Measurements from ENCODE around the gene LRRC4C.

LRRC4C gene

GRCh38 chr11:40287916-40288803, 1171.3 kb downstream of the LRRC4C start:
- no peak overlapping the region for H3K4me3 ChIP-seq (ENCODE audit: low read depth, low read length, poor library complexity, severe bottlenecking)

DNA sequence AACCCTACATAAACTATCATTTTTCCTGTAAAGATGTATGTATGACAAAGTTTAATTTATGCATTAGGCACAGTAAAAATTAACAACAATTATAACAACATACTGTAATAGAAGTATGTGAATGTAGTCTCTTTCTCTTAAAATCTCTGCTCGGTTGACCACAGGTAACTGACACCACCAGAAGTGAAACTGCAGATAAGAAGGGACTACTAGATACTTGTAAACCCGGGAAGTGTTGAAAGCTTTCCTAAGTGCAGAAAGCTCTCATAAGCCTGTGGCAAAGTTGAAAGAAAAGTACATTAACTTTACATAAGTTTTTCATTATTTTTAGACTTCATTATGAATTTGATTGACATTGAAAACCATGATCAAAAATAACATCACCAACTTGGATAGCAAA, 1173.3 kb downstream of the LRRC4C start:
- no peaks in the 10 kb centered on the region for H3K27me3 ChIP-seq (ENCODE audit: insufficient read depth, low read length)
- no peak overlapping the region for H3K9ac ChIP-seq (ENCODE audit: low read length)
- H3K36me3 ChIP-seq (ENCODE audit: insufficient read depth, low read length), result no peaks in the 10 kb centered on the region
- H3K79me2 ChIP-seq (ENCODE audit: insufficient read depth, low read length), result no peaks in the 10 kb centered on the region
- TF ChIP-seq EZH2 (IDR thresholded peaks at IDR 0.05; ENCODE audit: borderline replicate concordance, low read length), result no peak
- TF ChIP-seq CTCF (IDR thresholded peaks at IDR 0.05; ENCODE audit: low read length), result no peak
- H3K4me3 ChIP-seq (ENCODE audit: low read depth, low read length, poor library complexity, severe bottlenecking), result no peak overlapping the region
- H3K9me2 ChIP-seq (ENCODE audit: low read depth, low read length), result no peaks in the 10 kb centered on the region
- no peak overlapping the region for H3K27ac ChIP-seq (ENCODE audit: low read depth, low read length, poor library complexity, severe bottlenecking)
- no peak overlapping the region for H2AFZ ChIP-seq (ENCODE audit: low read length)
- no peaks in the 10 kb centered on the region for H3K9me3 ChIP-seq (ENCODE audit: low read length)
- no peak overlapping the region for H3K4me2 ChIP-seq (ENCODE audit: low read length)
- no peaks in the 10 kb centered on the region for H3F3A ChIP-seq (ENCODE audit: insufficient read depth, low read length)
- no peaks in the 10 kb centered on the region for H4K20me1 ChIP-seq (ENCODE audit: insufficient read depth, low read length)
- no peaks in the 10 kb centered on the region for H3K4me1 ChIP-seq (ENCODE audit: insufficient read depth, low read length, severe bottlenecking)

More at GRCh38 chr11:40287916-40288803, 1171.3 kb downstream of the LRRC4C start:
- H3K4me2 ChIP-seq (ENCODE audit: low read length), result no peak overlapping the region
- H3K36me3 ChIP-seq (ENCODE audit: insufficient read depth, low read length), result no peaks in the 10 kb centered on the region
- H3K27me3 ChIP-seq (ENCODE audit: insufficient read depth, low read length), result no peaks in the 10 kb centered on the region
- H3K9me3 ChIP-seq (ENCODE audit: low read length), result no peaks in the 10 kb centered on the region
- TF ChIP-seq EZH2 (IDR thresholded peaks at IDR 0.05; ENCODE audit: borderline replicate concordance, low read length), result no peak
- no peak for TF ChIP-seq CTCF (IDR thresholded peaks at IDR 0.05; ENCODE audit: low read length)
- no peaks in the 10 kb centered on the region for H3K9me2 ChIP-seq (ENCODE audit: low read depth, low read length)
- no peak overlapping the region for H3K27ac ChIP-seq (ENCODE audit: low read depth, low read length, poor library complexity, severe bottlenecking)
- no peaks in the 10 kb centered on the region for H4K20me1 ChIP-seq (ENCODE audit: insufficient read depth, low read length)
- H3K9ac ChIP-seq (ENCODE audit: low read length), result no peak overlapping the region
- no peaks in the 10 kb centered on the region for H3K79me2 ChIP-seq (ENCODE audit: insufficient read depth, low read length)
- no peaks in the 10 kb centered on the region for H3K4me1 ChIP-seq (ENCODE audit: insufficient read depth, low read length, severe bottlenecking)
- H3F3A ChIP-seq (ENCODE audit: insufficient read depth, low read length), result no peaks in the 10 kb centered on the region
- H2AFZ ChIP-seq (ENCODE audit: low read length), result no peak overlapping the region

- Histone ChIP-seq H3K4me1 (ENCODE audit: insufficient read depth, low read length, severe bottlenecking) (no peaks in the 10 kb centered on the region), H3K9me3 (ENCODE audit: low read length) (no peaks in the 10 kb centered on the region), H3K4me2 (ENCODE audit: low read length) (no peak overlapping the region), H3F3A (ENCODE audit: insufficient read depth, low read length) (no peaks in the 10 kb centered on the region), H3K27ac (ENCODE audit: low read depth, low read length, poor library complexity, severe bottlenecking) (no peak overlapping the region), H3K4me3 (ENCODE audit: low read depth, low read length, poor library complexity, severe bottlenecking) (no peak overlapping the region), H3K9me2 (ENCODE audit: low read depth, low read length) (no peaks in the 10 kb centered on the region), H3K79me2 (ENCODE audit: insufficient read depth, low read length) (no peaks in the 10 kb centered on the region), H4K20me1 (ENCODE audit: insufficient read depth, low read length) (no peaks in the 10 kb centered on the region), H3K27me3 (ENCODE audit: insufficient read depth, low read length) (no peaks in the 10 kb centered on the region), H3K36me3 (ENCODE audit: insufficient read depth, low read length) (no peaks in the 10 kb centered on the region), H2AFZ (ENCODE audit: low read length) (no peak overlapping the region), H3K9ac (ENCODE audit: low read length) (no peak overlapping the region)
- TF ChIP-seq CTCF (IDR thresholded peaks at IDR 0.05; ENCODE audit: low read length) (no peak), EZH2 (IDR thresholded peaks at IDR 0.05; ENCODE audit: borderline replicate concordance, low read length) (no peak)
Measured at GRCh38 chr11:40285558-40285957, 1173.9 kb downstream of the LRRC4C start.

Data from OCI-LY1 (cell line).